ENCODE measurements around the gene DUS3L. TPM values are rescaled to one million over a fixed set of nuclear protein-coding genes. Genes with fewer than 3 reads are reported as not detected.
A peak's percentile ranks its signal among the peaks of the same experiment; 100 is the strongest.

DUS3L gene, protein sequence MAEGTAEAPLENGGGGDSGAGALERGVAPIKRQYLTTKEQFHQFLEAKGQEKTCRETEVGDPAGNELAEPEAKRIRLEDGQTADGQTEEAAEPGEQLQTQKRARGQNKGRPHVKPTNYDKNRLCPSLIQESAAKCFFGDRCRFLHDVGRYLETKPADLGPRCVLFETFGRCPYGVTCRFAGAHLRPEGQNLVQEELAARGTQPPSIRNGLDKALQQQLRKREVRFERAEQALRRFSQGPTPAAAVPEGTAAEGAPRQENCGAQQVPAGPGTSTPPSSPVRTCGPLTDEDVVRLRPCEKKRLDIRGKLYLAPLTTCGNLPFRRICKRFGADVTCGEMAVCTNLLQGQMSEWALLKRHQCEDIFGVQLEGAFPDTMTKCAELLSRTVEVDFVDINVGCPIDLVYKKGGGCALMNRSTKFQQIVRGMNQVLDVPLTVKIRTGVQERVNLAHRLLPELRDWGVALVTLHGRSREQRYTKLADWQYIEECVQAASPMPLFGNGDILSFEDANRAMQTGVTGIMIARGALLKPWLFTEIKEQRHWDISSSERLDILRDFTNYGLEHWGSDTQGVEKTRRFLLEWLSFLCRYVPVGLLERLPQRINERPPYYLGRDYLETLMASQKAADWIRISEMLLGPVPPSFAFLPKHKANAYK
- 54.0 to 61.1 TPM (median 56.9 TPM) in 3 replicates for total RNA-seq

DNA sequence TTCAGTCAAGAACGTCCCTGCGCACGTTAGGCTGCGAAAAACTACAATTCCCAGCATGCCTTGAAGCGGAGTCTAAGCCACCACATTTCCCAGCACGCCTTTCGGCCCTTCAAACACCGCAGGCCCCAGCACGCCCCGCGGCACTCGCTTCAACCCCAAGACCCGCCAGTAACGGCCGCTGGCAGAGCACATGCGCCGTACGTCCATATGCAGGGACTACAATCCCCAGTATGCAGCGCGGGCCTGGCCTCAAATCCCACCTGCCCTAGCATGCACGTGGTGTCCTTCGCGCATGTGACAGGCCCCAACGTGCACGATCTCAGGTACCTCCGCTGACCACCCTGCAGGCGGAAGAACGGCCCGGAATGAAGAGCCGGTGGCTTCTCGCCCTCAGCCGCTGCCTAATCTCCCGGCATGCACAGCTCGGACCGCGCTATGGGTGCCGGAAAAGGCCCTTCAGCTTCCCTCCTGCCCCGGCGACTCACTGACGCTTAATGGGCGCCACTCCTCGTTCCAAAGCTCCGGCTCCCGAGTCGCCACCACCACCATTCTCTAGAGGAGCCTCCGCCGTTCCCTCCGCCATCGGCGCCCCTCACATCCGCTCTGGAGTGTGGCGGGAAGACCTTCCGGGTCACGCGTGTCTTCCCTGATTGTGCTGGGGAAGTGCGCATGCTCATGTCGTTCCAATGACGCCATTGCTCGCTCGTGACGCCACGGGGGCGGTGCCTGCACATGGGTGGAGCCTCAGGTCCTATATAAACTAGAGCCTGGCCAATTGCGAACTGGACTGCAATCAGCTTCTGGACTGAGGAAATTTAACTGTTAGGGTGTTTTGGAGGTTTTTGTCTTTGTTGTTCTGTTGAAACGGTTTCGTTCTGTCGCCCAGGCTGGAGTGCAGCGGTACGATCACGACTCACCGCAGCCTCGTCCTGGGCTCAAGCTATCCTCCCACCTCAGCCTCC, at the start of gene DUS3L:
Gene DUS3L (minus strand): TSS at position 605 of the 962 bp plus-strand sequence. CDS start 22 bp downstream, at position 583.
- H3K4me3 Mint-ChIP-seq, result peak within 1 kb of the TSS; percentile 95
- peak within 1 kb of the TSS; percentile 99 for H3K27ac Mint-ChIP-seq
- TF ChIP-seq, protein P1, sequence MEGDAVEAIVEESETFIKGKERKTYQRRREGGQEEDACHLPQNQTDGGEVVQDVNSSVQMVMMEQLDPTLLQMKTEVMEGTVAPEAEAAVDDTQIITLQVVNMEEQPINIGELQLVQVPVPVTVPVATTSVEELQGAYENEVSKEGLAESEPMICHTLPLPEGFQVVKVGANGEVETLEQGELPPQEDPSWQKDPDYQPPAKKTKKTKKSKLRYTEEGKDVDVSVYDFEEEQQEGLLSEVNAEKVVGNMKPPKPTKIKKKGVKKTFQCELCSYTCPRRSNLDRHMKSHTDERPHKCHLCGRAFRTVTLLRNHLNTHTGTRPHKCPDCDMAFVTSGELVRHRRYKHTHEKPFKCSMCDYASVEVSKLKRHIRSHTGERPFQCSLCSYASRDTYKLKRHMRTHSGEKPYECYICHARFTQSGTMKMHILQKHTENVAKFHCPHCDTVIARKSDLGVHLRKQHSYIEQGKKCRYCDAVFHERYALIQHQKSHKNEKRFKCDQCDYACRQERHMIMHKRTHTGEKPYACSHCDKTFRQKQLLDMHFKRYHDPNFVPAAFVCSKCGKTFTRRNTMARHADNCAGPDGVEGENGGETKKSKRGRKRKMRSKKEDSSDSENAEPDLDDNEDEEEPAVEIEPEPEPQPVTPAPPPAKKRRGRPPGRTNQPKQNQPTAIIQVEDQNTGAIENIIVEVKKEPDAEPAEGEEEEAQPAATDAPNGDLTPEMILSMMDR (IDR thresholded peaks at IDR 0.05; ENCODE audit: unreplicated experiment), result no peak
- H3K9me3 Mint-ChIP-seq, result peaks cover 4% of the 10 kb centered on the region
- H3K27me3 Mint-ChIP-seq (ENCODE audit: low read depth), result no peaks in the 10 kb centered on the region
- H3K36me3 Mint-ChIP-seq, result peaks cover 28% of the 10 kb centered on the region
- DNase-seq (ENCODE audit: low spot score in 2 of 2, unreplicated experiment in 2 of 2), result peak; percentile 91 to 93
- H3K4me1 Mint-ChIP-seq, result peaks cover 11% of the 10 kb centered on the region

DNA sequence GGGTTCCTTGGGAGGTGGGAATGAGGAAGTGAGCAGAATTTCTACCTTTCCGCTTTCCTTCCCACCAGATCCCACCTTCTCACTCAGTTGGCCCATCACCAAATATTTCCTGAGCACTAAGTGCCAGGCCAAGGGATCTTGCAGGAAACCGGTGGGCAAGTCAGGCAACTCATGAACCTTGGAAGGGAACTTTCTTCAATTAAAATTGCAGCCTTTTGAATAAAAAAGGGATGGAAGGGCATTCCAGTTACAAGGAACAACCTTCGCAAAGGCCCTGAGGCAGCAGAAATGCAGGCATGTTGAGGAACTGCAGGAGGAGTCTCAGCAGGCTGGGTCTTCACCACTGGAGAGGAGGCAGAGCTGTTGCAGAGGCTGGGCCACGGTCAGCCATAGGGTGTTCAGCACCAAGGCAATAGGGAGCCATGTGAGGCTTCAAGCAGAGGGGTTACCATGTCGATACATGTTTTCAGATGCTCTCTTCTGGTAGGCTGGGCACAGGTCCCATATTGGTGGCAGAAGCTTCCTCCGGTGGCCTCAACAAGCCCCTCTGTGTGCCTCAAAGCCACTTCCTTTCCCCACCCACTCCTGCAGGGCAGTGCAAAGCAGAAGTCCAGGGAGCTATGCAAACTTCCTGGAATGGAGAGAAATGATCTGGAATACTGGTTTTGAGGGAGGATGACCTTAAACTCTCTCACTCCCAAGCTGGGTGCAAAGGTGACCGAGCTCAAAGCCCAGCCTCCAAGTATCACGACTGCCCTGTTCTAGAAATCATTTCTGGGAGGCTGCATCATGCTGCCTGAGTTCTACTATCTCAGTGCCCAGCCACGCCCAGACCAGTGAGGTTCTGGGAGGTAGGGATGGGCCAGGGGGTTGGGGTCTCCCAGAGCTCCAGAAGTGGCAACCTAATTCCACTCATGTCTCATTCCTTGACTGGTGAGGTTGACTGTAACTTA, 48.4 kb upstream of the DUS3L start, which contains the start of gene FUT6:
Gene FUT6 (minus strand): TSS at position 638 of the 953 bp plus-strand sequence. CDS start 7,135 bp downstream, outside the sequence.
- TF ChIP-seq, protein P1 (IDR thresholded peaks at IDR 0.05; ENCODE audit: unreplicated experiment), result no peak
- Mint-ChIP-seq H3K27ac (no peak within 1 kb of the TSS), H3K9me3 (no peaks in the 10 kb centered on the region), H3K27me3 (ENCODE audit: low read depth) (peaks cover 10% of the 10 kb centered on the region), H3K4me3 (no peak within 1 kb of the TSS), H3K4me1 (no peaks in the 10 kb centered on the region), H3K36me3 (no peaks in the 10 kb centered on the region)
- no peak for DNase-seq (ENCODE audit: low spot score in 2 of 2, unreplicated experiment in 2 of 2)

DNA sequence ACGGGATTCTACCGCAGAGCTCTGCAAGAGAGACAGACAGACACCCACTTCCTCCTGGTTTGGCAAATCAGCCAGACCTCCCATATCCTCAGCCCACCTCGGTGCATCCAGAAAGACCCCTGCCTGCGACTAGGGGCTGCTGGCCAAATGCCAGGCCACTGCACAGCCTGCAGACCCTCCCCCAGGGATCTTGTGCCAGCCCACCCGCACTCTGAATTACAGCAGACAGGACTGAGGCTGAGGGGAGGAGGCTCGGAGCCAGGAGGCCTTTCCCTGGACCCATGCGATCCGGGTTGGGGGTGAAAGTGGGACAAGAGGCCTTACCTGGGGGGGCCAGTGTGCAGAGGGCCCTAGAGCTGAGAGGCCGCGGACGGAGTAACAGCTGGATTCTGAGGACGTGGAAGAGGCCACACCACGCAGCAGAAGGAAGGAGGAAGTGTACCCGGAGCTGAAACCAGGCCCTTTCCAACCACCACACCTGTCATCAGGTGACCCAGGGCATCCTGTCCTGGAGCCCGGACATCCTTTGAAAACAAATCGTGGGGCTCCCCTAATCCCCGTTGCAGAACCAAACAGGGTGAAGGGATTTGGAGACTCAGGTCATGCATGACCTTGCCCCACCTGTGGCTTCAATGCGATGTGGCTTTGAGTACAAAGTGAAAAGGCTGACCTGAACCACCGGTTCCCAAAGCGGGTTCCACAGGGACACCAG, 47.5 kb upstream of the DUS3L start:
- Mint-ChIP-seq H3K27ac (no peak overlapping the region), H3K36me3 (no peaks in the 10 kb centered on the region), H3K4me1 (no peaks in the 10 kb centered on the region), H3K27me3 (ENCODE audit: low read depth) (peaks cover 16% of the 10 kb centered on the region), H3K4me3 (no peak overlapping the region), H3K9me3 (no peaks in the 10 kb centered on the region)
- no peak for DNase-seq (ENCODE audit: low spot score in 2 of 2, unreplicated experiment in 2 of 2)
- TF ChIP-seq, protein P1 (IDR thresholded peaks at IDR 0.05; ENCODE audit: unreplicated experiment), result no peak

DNA sequence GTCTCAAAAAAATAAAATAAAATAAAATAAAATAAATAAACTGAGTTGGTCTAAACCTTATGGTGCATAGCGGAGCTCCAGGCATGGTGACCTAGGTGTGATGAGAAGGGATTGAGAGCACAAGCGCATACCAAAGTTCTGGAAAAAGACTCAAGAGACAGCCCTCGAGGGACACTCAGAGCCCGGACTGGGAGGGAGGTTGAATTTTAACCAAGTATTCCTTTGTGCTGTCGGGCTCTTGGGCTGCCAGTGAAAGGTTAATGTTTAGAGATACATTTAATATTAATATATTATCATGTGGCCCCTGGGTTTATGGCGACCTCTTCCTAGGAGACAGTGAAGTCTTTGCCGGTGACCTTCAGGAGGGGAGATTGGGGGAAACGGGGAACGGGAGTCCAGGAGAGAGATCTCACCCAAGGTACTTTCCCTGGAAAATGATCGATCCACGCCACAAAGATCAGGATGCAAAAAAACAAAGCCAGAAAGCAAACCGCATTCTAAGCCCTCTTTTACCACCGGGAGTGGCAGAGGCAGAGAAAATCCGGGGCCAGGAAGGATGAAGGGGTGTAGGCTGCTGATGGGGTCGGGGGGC, 46.9 kb upstream of the DUS3L start:
- Mint-ChIP-seq H3K27me3 (ENCODE audit: low read depth) (peaks cover 18% of the 10 kb centered on the region), H3K9me3 (no peaks in the 10 kb centered on the region), H3K4me1 (no peaks in the 10 kb centered on the region), H3K4me3 (no peak overlapping the region), H3K27ac (no peak overlapping the region), H3K36me3 (no peaks in the 10 kb centered on the region)
- no peak for DNase-seq (ENCODE audit: low spot score in 2 of 2, unreplicated experiment in 2 of 2)
- TF ChIP-seq, protein P1 (IDR thresholded peaks at IDR 0.05; ENCODE audit: unreplicated experiment), result no peak
